GM23248 (cell line): Measurements from ENCODE around the gene C10orf62. TPM values are rescaled to one million over a fixed set of nuclear protein-coding genes. Genes with fewer than 3 reads are reported as not detected.

Experiments
- DNase-seq: peaks from one replicate; pipeline ENCODE4 v3.0.0-alpha.2; 2015
- H2AFZ ChIP-seq: fragments of 200-600 bp; sonication (generic); 2 replicates; pipeline ENCODE4 v1.6.1; 2016; ENCODE audit warnings: antibody characterized with exemption
- H3F3A ChIP-seq: fragments of 200-600 bp; sonication (generic); 2 replicates; pipeline ENCODE4 v1.6.1; 2016; ENCODE audit warnings: mild to moderate bottlenecking, antibody characterized with exemption, mixed run types; ENCODE audit not compliant: insufficient read depth
- H3K27ac ChIP-seq: fragments of 200-600 bp; sonication (generic); 2 replicates; pipeline ENCODE4 v1.5.1; 2016; ENCODE audit warnings: mild to moderate bottlenecking
- H3K27me3 ChIP-seq: fragments of 200-600 bp; sonication (generic); replicated peaks from 2 replicates; pipeline ENCODE4 v1.6.1; 2016; ENCODE audit warnings: mild to moderate bottlenecking; ENCODE audit not compliant: insufficient read depth
- H3K36me3 ChIP-seq: fragments of 200-600 bp; sonication (generic); 2 replicates; pipeline ENCODE4 v1.6.1; 2016; ENCODE audit warnings: low read depth, mild to moderate bottlenecking
- H3K4me1 ChIP-seq: fragments of 200-600 bp; sonication (generic); 2 replicates; pipeline ENCODE4 v1.6.1; 2016; ENCODE audit warnings: mild to moderate bottlenecking; ENCODE audit not compliant: insufficient read depth
- H3K4me2 ChIP-seq: fragments of 200-600 bp; sonication (generic); one replicate; pipeline ENCODE4 v1.6.1; 2016; ENCODE audit warnings: mild to moderate bottlenecking; ENCODE audit not compliant: unreplicated experiment
- H3K4me3 ChIP-seq: fragments of 200-600 bp; sonication (generic); 2 replicates; pipeline ENCODE4 v1.5.1; 2016; ENCODE audit warnings: mild to moderate bottlenecking
- H3K79me2 ChIP-seq: fragments of 200-600 bp; sonication (generic); 2 replicates; pipeline ENCODE4 v1.6.1; 2016; ENCODE audit warnings: mild to moderate bottlenecking; ENCODE audit not compliant: insufficient read depth
- H3K9ac ChIP-seq: fragments of 200-600 bp; sonication (generic); 2 replicates; pipeline ENCODE4 v1.6.1; 2016; ENCODE audit warnings: mild to moderate bottlenecking
- H3K9me2 ChIP-seq: fragments of 200-600 bp; sonication (generic); 2 replicates; pipeline ENCODE4 v1.6.1; 2016; ENCODE audit warnings: mixed run types, mild to moderate bottlenecking, moderate library complexity; ENCODE audit not compliant: insufficient read depth
- H3K9me3 ChIP-seq: fragments of 200-600 bp; sonication (generic); one replicate; pipeline ENCODE4 v1.6.1; 2017; ENCODE audit warnings: low read depth
- H4K20me1 ChIP-seq: fragments of 200-600 bp; sonication (generic); 2 replicates; pipeline ENCODE4 v1.6.0; 2016; ENCODE audit not compliant: insufficient read depth
- EZH2 ChIP-seq: fragments of 200-600 bp; sonication (generic); IDR thresholded peaks from 2 replicates; pipeline ENCODE4 v1.6.1; 2018; ENCODE audit warnings: antibody characterized with exemption, mild to moderate bottlenecking; ENCODE audit not compliant: insufficient read depth, poor library complexity, severe bottlenecking
- EZH2phosphoT487 ChIP-seq: fragments of 200-600 bp; sonication (generic); IDR thresholded peaks from 2 replicates; pipeline ENCODE4 v1.6.1; 2018; ENCODE audit warnings: antibody characterized with exemption, moderate library complexity, mild to moderate bottlenecking, low read depth; ENCODE audit not compliant: insufficient read depth
- WGBS, 2 experiments: methylation state at CpG; one replicate each; pipeline ENCODE4 v1.1.6; 2015 to 2017; ENCODE audit warnings: low lambda C conversion rate in 2 of 2, low coverage in 1 of 2; ENCODE audit errors: missing lambda C conversion rate in 2 of 2; 5-methylcytosine and 5-hydroxymethylcytosine counted together
- in situ Hi-C: fragments of 300-500 bp; cut with MboI; formaldehyde crosslinking; loops from 2 replicates; pipeline ENCODE4 v1.15.0; 2020
- polyA plus RNA-seq: library from polyadenylated mRNA; unstranded; fragments of >200 nt; fragmentation: Nextera tagmentation; extraction: Ambion mirVana; gene quantifications from 2 replicates; pipeline ENCODE4 v1.2.1, GENCODE V29; 2016
- total RNA-seq: library from RNA; depleted of rRNA; stranded (reverse); fragments of >200 nt; shearing (Covaris generic); gene quantifications from 2 replicates; pipeline ENCODE4 v1.2.3, GENCODE V29; 2014

The C10orf62 gene
- total and polyA plus RNA-seq, 2 experiments from 2014 or later: not detected

GRCh38 chr10:97578171-97578844 is 11.2 kb upstream of the C10orf62 start:
- in situ Hi-C loops: no loop called here
- H3K9me2 ChIP-seq: no peaks in the 10 kb centered on the region
- no peaks in the 10 kb centered on the region for H3K27me3 ChIP-seq
- no peak for DNase-seq
- no peak overlapping the region for H2AFZ ChIP-seq
- no peak overlapping the region for H3K9ac ChIP-seq
- TF ChIP-seq EZH2: no peak
- no peak for TF ChIP-seq EZH2phosphoT487
- peaks cover 14% of the 10 kb centered on the region for H3K4me1 ChIP-seq
- H3K36me3 ChIP-seq: no peaks in the 10 kb centered on the region
- no peaks in the 10 kb centered on the region for H3F3A ChIP-seq
- no peaks in the 10 kb centered on the region for H4K20me1 ChIP-seq
- no peak overlapping the region for H3K4me2 ChIP-seq
- no peak overlapping the region for H3K4me3 ChIP-seq
- H3K79me2 ChIP-seq: no peaks in the 10 kb centered on the region
- H3K9me3 ChIP-seq: no peaks in the 10 kb centered on the region
- WGBS, 2 experiments: 88 to 90% methylated on average over 37 to 40 of the region's 40 CpGs
- no peak overlapping the region for H3K27ac ChIP-seq

GRCh38 chr10:97580421-97581367 is 8.8 kb upstream of the C10orf62 start:
- Histone ChIP-seq H3K9me2 (no peaks in the 10 kb centered on the region), H3K9ac (no peak overlapping the region), H3K27ac (no peak overlapping the region), H3K4me2 (no peak overlapping the region), H3K79me2 (no peaks in the 10 kb centered on the region), H3K36me3 (no peaks in the 10 kb centered on the region), H3K9me3 (no peaks in the 10 kb centered on the region), H2AFZ (no peak overlapping the region), H4K20me1 (no peaks in the 10 kb centered on the region), H3K4me3 (no peak overlapping the region), H3F3A (no peaks in the 10 kb centered on the region), H3K27me3 (no peaks in the 10 kb centered on the region), H3K4me1 (peaks cover 4% of the 10 kb centered on the region; the same call in 1 of the 2 replicates)
- in situ Hi-C loops: no loop called here
- 74 to 80% methylated on average over 9 of the region's 9 CpGs for WGBS, 2 experiments
- no peak for DNase-seq
- no peak for TF ChIP-seq EZH2

GRCh38 chr10:97582169-97582568 is 7.4 kb upstream of the C10orf62 start:
- H3K4me3 ChIP-seq: no peak overlapping the region
- no peaks in the 10 kb centered on the region for H3K79me2 ChIP-seq
- H3F3A ChIP-seq: no peaks in the 10 kb centered on the region
- H3K9ac ChIP-seq: no peak overlapping the region
- TF ChIP-seq EZH2: no peak
- no peak for TF ChIP-seq EZH2phosphoT487
- no peaks in the 10 kb centered on the region for H4K20me1 ChIP-seq
- H2AFZ ChIP-seq: no peak overlapping the region
- H3K27me3 ChIP-seq: no peaks in the 10 kb centered on the region
- H3K4me2 ChIP-seq: no peak overlapping the region
- WGBS, 2 experiments: 93 to 97% methylated on average over 6 to 8 of the region's 8 CpGs
- no peak for DNase-seq
- H3K9me2 ChIP-seq: no peaks in the 10 kb centered on the region
- no peaks in the 10 kb centered on the region for H3K36me3 ChIP-seq
- H3K9me3 ChIP-seq: no peaks in the 10 kb centered on the region
- in situ Hi-C loops: no loop called here
- peaks cover 4% of the 10 kb centered on the region; the same call in 1 of the 2 replicates for H3K4me1 ChIP-seq
- H3K27ac ChIP-seq: no peak overlapping the region

GRCh38 chr10:97583476-97583875 is 6.0 kb upstream of the C10orf62 start:
- no peaks in the 10 kb centered on the region for H3K9me2 ChIP-seq
- H3K4me1 ChIP-seq: peaks cover 4% of the 10 kb centered on the region; the same call in 1 of the 2 replicates
- H3K4me3 ChIP-seq: no peak overlapping the region
- H3K36me3 ChIP-seq: no peaks in the 10 kb centered on the region
- no peaks in the 10 kb centered on the region for H3K79me2 ChIP-seq
- WGBS, 2 experiments: 80 to 83% methylated on average over 6 to 11 of the region's 13 CpGs
- in situ Hi-C loops: no loop called here
- no peaks in the 10 kb centered on the region for H3K27me3 ChIP-seq
- H3F3A ChIP-seq: no peaks in the 10 kb centered on the region
- no peak overlapping the region for H3K4me2 ChIP-seq
- DNase-seq: no peak
- no peaks in the 10 kb centered on the region for H3K9me3 ChIP-seq
- H2AFZ ChIP-seq: peak overlapping the region; percentile 69
- H3K27ac ChIP-seq: no peak overlapping the region
- H3K9ac ChIP-seq: no peak overlapping the region
- TF ChIP-seq EZH2: no peak
- TF ChIP-seq EZH2phosphoT487: no peak
- H4K20me1 ChIP-seq: no peaks in the 10 kb centered on the region
